22Rv1 (cell line): Measurements from ENCODE around the gene KIF20A.

Experiments used
- ZFX ChIP-seq: fragments of 450-650 bp; IDR thresholded peaks from 2 replicates; pipeline ENCODE4 v1.6.1; 2017; ENCODE audit warnings: antibody characterized with exemption, borderline replicate concordance
- TF ChIP-seq, protein P1 (sequence below): fragments of 450-650 bp; IDR thresholded peaks from 2 replicates; pipeline ENCODE4 v1.5.1; 2017; ENCODE audit warnings: mild to moderate bottlenecking

DNA sequence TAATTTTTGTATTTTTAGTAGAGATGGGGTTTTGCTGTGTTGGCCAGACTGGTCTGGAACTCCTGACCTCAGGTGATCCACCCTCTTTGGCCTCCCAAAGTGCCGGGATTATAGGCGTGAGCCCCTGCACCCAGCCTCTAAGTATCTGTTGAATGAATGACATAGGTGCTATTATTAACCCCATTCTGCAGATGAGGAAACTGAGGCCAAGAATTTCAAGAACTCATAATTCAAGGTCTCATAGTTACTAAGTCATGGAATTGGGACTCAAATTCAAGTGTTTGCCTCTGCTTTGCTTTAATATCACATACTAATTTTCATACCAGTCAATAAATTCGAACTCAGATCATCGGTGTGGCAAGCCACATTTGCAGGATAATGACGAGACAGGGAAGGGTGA lies 1.9 kb downstream of the KIF20A start:
- TF ChIP-seq, protein P1, sequence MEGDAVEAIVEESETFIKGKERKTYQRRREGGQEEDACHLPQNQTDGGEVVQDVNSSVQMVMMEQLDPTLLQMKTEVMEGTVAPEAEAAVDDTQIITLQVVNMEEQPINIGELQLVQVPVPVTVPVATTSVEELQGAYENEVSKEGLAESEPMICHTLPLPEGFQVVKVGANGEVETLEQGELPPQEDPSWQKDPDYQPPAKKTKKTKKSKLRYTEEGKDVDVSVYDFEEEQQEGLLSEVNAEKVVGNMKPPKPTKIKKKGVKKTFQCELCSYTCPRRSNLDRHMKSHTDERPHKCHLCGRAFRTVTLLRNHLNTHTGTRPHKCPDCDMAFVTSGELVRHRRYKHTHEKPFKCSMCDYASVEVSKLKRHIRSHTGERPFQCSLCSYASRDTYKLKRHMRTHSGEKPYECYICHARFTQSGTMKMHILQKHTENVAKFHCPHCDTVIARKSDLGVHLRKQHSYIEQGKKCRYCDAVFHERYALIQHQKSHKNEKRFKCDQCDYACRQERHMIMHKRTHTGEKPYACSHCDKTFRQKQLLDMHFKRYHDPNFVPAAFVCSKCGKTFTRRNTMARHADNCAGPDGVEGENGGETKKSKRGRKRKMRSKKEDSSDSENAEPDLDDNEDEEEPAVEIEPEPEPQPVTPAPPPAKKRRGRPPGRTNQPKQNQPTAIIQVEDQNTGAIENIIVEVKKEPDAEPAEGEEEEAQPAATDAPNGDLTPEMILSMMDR = no peak
- no peak for TF ChIP-seq ZFX
